IPS DF 19.7 (cell line): ENCODE data around the gene DHRS12.
A peak's percentile ranks its signal among the peaks of the same experiment; 100 is the strongest.

Experiments
- DNase-seq: peaks from one replicate; pipeline ENCODE4 v3.0.0-alpha.2; 2013; ENCODE audit warnings: low read depth, low spot score

The DHRS12 gene, protein sequence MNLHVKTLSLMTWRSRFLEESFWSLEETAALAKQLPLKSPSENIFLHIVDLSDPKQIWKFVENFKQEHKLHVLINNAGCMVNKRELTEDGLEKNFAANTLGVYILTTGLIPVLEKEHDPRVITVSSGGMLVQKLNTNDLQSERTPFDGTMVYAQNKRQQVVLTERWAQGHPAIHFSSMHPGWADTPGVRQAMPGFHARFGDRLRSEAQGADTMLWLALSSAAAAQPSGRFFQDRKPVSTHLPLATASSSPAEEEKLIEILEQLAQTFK

DNA sequence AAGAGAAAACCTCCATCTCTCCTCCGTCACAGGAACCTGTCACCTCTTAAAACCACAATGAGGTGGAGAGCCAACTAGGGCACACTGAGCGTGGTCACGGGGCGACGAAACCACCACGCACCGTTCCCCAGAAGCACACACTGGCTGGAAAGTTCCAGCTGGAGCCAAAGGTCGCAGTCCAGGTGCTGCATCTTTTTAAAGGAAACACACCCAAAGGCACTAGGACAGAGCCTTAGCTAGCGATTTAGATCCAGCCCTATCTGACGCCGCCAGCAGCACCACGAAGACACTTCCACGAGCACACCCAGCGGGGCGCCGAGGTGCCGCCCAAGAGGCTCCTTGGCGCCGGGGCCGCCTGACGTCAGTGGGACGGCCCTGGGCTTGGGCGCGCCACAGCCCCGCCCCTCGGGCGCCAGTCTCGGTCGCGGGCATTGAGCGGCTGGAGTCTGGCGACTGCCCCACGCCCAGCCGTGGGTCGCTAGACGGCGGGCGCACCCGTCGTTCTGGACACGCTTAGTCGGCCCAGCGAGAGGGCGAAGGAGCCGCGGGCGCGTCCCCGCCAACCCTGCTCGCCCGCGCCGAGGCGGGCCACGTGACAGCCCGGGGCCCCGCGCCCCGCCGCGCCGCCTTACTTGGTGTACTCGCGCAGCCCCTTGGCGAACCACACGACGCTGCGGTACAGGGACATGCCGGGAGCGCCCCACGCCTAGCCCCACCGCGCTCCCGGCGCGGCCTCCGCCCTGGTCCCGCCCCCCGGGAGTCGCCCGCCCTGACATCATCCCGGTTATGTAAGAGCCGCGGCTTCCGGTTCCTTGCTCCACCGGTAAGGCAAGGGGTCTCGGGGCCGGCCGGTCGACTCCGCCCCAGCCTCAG is at the start of gene DHRS12:
TSS of gene DHRS12 (minus strand) at position 742 of the 873 bp plus-strand sequence. CDS start 4,504 bp downstream, outside the sequence.
- no peak for DNase-seq

DNA sequence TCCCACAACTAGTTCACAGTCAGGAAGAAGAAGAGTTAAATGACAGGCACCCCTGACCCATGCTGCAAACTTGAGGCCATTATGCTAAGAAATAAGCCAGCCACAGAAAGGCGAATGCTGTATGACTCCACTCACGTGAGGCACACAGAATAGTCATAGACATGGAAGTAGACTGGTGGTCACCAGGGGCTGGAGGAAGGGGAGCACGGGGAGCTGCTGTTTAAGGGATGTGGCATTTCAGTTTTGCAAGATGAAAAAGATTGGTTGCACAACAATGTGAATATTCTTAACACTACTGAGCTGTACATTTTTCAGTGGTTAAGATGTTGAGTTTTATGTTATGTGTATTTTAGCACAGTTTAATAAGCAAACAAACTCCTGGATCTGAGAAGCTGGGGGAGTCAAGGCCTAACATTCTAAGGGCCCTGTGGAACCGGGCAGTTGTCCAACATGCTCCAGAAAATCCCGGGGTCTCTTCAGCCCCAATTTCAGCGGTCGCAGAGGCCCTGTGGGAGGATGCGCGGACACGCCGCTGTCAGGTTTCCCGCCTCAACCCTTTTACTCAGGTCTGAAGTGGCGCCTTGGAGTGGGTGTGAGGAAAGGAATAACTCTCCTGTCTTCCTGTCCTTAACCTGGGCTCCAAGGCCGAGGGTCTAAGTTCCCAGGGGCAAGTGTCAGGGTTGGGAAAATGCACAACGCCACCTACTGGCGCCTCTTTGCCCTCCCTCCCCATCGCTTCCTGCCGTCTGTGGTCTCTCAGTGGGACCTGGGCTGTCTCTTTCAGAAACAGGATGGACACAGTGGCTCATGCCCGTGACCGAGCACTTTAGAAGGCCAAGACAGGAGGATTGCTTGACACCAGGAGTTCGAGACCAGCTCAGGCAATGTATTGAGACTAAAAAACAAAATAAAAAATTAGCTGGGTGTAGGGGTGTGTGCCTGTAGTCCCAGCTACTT is 45.5 kb upstream of the DHRS12 start:
- peak; percentile 77 for DNase-seq

DNA sequence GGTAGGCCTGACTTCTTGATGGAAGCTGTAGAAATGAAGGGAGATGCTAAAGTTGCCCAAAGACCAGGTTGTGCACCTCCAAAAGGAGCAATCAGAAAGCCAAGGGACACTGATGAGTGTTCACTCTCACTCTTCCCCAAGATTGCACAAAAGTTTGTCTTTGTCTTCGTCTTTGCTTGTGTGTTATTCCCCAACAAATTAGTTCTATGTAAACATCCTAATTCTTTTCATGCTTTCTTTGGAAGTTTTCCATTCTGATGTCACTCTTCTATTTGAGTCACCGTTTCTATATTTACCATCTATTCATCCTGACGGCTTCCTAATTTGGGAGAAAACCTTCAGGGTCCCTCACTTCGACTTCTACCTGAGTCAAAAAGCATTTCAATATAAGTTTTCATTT is 44.7 kb upstream of the DHRS12 start:
- DNase-seq = no peak

DNA sequence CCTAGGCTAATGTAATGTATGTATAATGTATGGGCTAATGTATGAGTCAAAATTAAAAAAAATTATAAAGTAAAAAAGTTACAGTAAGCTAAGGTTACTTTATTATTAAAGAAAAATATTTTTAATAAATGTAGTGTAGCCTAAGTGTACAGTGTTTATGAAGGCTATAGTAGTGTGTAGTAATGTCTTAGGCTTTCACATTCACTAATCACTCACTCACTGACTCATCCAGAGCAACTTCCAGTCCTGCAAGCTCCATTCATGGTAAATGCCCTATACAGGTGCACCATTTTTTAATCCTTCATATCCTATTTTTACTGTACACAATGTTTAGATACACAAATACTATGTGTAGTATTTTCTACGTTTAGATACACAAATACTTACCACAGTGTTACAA is 42.8 kb upstream of the DHRS12 start:
- DNase-seq = no peak

- no peak for DNase-seq
Measured at GRCh38 chr13:51845574-51846318, 41.8 kb upstream of the DHRS12 start.

- DNase-seq = no peak
Measured at GRCh38 chr13:51844862-51845573, 41.1 kb upstream of the DHRS12 start, which contains the start of gene TMEM272. TSS of gene TMEM272 (minus strand) at chr13:51845177. CDS start at chr13:51838530, 6,647 bp downstream.

DNA sequence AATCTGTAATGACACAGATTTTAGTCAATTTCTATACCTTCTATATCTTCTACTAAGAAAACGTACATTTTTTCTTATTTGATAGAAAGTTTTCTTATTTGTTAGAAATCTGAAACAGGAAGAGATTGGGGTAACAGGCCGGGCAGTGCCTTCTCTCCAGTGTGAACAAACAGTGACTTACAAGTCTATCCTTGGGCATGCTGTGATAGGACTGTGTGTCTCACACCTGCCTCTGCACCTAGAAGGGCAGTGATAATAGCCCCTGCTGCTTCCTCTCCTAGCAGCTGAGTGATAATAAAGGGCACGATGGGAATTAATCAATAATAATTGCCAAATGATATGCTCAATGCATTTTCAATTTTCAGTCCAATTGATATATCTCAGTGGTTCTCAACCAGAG is 39.6 kb upstream of the DHRS12 start:
- no peak for DNase-seq

DNA sequence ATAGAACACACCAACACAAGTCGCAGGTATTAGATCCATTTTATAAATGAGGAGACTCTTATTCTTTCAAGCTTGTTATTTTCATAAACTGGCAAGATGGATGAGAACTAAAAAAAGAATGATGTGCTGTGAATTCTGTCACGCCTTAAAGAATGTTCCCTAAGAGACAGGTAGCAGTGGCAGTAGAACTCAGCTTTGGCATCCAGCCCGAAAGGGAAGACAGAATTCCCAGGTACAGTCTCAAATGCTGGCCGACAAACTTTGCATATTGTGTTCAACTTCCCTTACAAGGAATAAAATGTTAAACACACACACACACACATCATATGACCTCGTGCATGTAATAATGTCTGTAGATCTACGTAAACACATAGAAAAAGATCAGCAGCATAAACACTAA is 37.8 kb upstream of the DHRS12 start:
- no peak for DNase-seq

- no peak for DNase-seq
Measured at GRCh38 chr13:51840917-51841316, 37.0 kb upstream of the DHRS12 start.

GRCh38 chr13:51839711-51840540 is 36.0 kb upstream of the DHRS12 start:
- no peak for DNase-seq

- no peak for DNase-seq
Measured at GRCh38 chr13:51838240-51838846, 34.4 kb upstream of the DHRS12 start.

DNA sequence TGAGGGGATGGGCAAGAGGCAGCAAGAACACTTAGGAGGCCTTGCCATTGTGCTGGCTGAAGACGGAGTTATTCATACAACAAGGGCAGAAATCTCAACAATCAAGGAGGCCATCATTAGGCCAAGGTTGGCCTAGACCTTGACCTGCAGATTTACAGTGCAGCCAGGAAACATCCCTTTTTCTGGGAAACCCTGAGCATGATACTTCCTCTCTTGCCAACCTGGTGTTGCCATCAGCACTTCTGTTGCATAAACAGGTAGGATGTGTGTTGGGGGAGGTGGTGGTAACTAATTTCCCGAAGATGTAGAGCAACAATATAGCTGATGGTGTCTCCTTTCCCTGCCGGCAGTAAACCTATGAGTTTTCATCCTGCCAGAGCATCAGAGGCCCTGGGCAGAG is 33.1 kb upstream of the DHRS12 start:
- DNase-seq = no peak

- DNase-seq = no peak
Measured at GRCh38 chr13:51834581-51835171, 30.7 kb upstream of the DHRS12 start.

- no peak for DNase-seq
Measured at GRCh38 chr13:51833980-51834379, 30.0 kb upstream of the DHRS12 start.

- DNase-seq = no peak
Measured at GRCh38 chr13:51832471-51833152, 28.6 kb upstream of the DHRS12 start.

GRCh38 chr13:51831519-51831918 is 27.6 kb upstream of the DHRS12 start:
- no peak for DNase-seq

GRCh38 chr13:51829568-51829899 is 25.6 kb upstream of the DHRS12 start:
- no peak for DNase-seq
